Measurements from ENCODE around the gene SERGEF.

GRCh38 chr11:17781626-17782025 is 231.2 kb downstream of the SERGEF start:
- TF ChIP-seq POLR2A (IDR thresholded peaks at IDR 0.05) (no peak), CTCF (IDR thresholded peaks at IDR 0.05) (no peak), POLR2AphosphoS5 (IDR thresholded peaks at IDR 0.05) (no peak), EP300 (IDR thresholded peaks at IDR 0.05) (no peak)
